NCI-H524 (cell line): Measurements from ENCODE around the gene KLF13.

Source experiments
- DNase-seq, 2 experiments: peaks; one replicate each; lab custom pipeline; 2025; lab: John Stamatoyannopoulos, UW

The KLF13 gene

DNA sequence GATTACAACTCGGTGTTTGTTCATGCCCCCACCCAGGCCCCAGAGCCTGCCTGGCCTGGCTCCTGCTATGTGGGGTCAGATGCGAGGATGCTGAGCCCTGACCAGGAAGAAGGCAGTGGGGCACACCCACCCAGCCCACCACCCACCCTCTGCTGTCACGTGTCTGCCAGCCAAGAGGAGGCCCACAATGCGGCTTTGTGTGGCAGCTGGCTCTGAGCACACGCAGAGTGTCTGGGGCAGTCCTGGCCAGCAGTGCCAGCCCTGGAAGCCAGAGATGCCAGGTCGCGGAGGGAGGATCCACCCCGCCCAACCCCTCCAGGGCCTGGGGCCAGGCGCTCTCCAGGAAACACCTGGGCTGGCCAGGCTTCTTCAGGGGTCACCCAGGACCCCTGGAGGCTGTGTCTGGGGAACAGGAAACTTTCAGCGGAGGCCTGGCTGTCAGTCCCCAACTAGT is 26.4 kb upstream of the KLF13 start:
- peak; percentile 82 to 92 for DNase-seq

GRCh38 chr15:31300981-31301672 is 25.5 kb upstream of the KLF13 start:
- DNase-seq: peak; percentile 97 to 100

DNA sequence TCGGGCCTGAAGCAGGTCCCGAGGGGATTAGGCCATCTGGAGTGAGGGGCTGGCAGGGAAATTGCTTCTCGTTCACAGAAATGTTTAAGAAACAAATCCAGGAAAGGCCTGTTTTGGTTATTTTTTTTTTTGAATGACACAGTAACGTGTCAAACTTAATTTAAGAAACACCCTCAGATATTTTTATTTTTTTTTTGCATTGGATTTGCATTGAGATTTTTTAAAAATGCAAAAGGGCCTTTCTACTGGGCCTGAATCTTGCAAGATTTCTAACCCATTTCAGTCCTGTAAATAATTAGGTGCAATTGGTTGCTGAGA is 25.0 kb upstream of the KLF13 start:
- DNase-seq: no peak

GRCh38 chr15:31302029-31302657 is 24.5 kb upstream of the KLF13 start:
- DNase-seq: peak; percentile 54 to 75

GRCh38 chr15:31302778-31303725 is 23.6 kb upstream of the KLF13 start:
- peak; percentile 47 to 72 for DNase-seq

DNA sequence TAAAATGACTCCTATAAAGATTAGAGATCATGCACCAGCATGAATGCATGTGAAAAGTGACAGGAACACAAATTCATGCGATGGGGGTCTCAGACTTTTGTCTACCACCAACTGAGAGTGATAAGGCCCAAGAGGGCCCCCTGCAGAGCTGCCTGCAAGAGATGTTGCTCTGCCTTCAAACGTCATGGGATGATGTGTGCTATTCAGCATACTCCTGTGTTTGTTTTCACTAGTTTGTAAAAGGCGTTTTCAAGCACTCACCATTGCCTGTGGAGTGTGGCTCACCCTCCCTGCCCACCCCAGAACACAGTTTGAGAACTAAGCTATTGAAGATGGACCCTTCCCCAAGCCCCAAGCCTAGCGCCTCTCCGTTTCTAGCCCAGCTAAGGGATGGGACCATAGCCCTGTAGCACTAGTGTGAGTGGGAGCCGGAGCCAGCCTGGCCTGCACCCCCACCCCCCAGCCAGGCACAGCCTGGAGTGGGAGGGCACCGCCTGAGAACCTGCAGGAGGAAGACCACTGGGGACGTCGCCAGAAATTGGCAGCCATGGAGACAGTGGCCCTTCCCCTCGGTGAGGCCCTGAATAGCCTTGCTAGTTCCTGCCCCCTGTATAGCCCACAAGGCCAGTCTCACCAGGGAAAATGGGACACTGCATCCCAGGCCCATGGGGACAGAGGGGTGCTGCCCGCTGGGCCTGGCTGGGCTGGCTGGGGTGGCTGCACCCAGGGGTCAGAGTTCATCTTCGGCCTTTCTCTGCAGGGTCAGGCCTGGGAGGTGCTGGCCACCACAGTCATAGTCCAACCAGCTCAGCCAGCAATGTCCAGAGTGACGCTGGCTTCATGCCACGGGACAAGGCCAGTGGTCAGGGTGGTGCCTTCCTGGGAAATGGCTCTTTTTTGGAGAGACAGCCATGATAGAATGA is 22.6 kb upstream of the KLF13 start:
- no peak for DNase-seq

- DNase-seq: peak; percentile 57 to 77
Measured at GRCh38 chr15:31304751-31305365, 21.8 kb upstream of the KLF13 start.

- DNase-seq: no peak
Measured at GRCh38 chr15:31305375-31305774, 21.3 kb upstream of the KLF13 start.

GRCh38 chr15:31305796-31306425 is 20.7 kb upstream of the KLF13 start:
- DNase-seq: no peak

GRCh38 chr15:31306426-31307269 is 20.0 kb upstream of the KLF13 start:
- DNase-seq: no peak

GRCh38 chr15:31307270-31308184 is 19.1 kb upstream of the KLF13 start:
- DNase-seq: no peak

DNA sequence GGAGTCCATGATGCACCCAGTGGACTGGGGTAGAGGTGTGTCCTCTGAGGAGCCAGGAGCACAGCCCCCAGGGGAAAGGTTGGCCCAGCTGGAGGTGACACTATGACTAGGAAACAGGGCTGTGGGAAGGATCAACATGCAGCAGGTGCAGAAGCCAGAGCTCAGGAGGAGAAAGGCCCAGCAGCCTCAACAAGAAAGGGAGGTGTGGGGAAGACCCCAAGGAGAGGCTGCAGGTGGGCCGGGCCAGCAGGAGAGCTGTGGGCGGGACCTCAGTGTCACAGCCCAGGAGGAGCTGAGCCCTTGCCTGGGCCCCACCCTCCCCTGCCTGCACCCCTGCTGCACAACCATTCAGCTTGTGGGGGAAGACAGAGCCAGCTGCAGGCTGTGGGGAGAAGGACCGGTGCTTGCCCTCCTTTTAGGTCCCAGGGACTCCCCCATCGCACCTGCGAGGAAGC is 18.4 kb upstream of the KLF13 start:
- no peak for DNase-seq

GRCh38 chr15:31309893-31310606 is 16.6 kb upstream of the KLF13 start:
- no peak for DNase-seq

GRCh38 chr15:31311735-31312619 is 14.7 kb upstream of the KLF13 start:
- peak; percentile 31 to 55 for DNase-seq

GRCh38 chr15:31313223-31313622 is 13.4 kb upstream of the KLF13 start:
- no peak for DNase-seq

DNA sequence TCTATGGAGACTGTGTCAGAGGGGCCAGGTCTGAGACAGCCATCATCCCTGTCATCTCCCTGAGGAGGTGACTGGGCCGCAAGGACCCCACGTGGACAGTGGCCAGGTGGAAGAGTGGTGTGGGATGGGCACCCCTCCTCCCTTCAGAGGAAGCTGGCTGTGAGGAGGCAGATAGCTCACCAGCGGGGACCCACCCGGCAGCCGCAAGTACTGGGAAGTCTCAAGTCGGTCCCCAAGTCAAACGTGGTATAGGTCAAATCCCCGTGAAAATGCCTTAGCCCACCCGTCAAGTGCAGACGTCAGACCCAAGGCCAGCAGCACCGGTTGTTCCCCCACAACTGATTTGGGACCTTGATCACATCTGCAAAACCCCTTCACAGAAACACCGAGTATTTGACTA is 12.3 kb upstream of the KLF13 start:
- DNase-seq: no peak
